ENCODE measurements around the gene PHC2. TPM values are rescaled to one million over a fixed set of nuclear protein-coding genes. Genes with fewer than 3 reads are reported as not detected.

Gene PHC2
- total RNA-seq, 1 donor from 2014 or later: 222 TPM

DNA sequence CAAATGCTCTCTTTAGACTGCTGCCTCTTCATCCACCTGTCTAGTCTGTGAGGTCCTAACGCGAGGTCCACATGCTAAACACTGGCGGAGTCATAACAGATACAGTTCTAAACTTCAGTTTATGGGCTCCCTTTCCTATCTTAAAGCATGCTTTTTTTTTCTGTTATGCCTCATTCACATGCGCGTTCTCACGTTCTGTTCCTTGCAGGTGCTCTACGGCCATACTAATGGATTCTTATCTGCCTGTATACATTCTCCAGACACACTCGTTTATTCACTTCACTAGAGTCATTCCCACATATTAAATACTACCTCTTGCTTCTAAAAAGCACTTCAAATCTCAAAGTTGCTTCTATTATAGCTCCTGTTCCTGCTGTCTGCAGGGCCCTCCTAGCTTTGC lies 38.7 kb downstream of the PHC2 start:
- Histone ChIP-seq H3K36me3 (no peaks in the 10 kb centered on the region), H3K9me3 (no peaks in the 10 kb centered on the region), H3K4me1 (peaks cover 0 to 6% of the 10 kb centered on the region in 2 donors), H3K27me3 (no peaks in the 10 kb centered on the region), H3K27ac (no peak overlapping the region), H3K4me3 (no peak overlapping the region)
- DNase-seq (ENCODE audit: low spot score in 2 of 2): no peak
- intact Hi-C loops (cut with DNase I): no loop called here
- TF ChIP-seq, protein P1, sequence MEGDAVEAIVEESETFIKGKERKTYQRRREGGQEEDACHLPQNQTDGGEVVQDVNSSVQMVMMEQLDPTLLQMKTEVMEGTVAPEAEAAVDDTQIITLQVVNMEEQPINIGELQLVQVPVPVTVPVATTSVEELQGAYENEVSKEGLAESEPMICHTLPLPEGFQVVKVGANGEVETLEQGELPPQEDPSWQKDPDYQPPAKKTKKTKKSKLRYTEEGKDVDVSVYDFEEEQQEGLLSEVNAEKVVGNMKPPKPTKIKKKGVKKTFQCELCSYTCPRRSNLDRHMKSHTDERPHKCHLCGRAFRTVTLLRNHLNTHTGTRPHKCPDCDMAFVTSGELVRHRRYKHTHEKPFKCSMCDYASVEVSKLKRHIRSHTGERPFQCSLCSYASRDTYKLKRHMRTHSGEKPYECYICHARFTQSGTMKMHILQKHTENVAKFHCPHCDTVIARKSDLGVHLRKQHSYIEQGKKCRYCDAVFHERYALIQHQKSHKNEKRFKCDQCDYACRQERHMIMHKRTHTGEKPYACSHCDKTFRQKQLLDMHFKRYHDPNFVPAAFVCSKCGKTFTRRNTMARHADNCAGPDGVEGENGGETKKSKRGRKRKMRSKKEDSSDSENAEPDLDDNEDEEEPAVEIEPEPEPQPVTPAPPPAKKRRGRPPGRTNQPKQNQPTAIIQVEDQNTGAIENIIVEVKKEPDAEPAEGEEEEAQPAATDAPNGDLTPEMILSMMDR (IDR thresholded peaks at IDR 0.05): no peak

DNA sequence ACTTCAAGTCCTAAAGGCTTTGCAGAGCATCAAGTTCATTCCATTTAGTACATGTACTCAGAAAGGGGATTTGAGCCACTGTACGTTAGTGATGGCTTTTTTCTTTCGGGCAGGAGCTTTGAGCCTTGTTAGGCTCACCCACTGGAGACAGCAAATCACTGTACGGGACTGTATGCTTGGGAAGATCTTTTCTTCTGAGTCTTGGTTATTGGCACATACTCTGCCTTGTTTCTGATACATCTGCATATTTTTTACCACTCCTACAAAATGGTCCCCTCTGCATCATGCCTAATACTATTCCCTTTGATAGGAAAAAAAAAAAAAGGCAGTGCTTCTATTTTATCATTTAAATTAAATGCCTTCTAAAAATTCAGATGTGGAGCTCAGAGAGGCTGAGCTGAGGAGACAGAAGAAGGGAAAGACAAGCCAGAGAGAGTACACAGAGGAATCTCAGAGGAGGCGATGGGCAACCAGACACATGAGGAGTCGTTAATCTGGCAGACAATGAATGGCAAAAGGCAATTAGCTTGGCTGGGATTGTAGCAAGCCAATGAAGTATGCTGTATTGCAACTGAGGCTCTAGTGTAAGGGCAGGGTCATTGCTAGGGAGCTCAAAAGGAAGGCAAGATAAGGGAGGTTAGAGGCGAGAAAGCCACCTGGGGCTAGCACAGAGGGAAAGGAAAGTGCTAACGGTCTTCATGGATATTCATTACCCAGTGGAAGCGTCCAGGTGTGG lies 39.4 kb downstream of the PHC2 start:
- Histone ChIP-seq H3K36me3 (no peaks in the 10 kb centered on the region), H3K27ac (no peak overlapping the region), H3K27me3 (no peaks in the 10 kb centered on the region), H3K9me3 (no peaks in the 10 kb centered on the region), H3K4me1 (peaks cover 0 to 6% of the 10 kb centered on the region in 2 donors), H3K4me3 (no peak overlapping the region)
- TF ChIP-seq, protein P1 (IDR thresholded peaks at IDR 0.05): no peak
- DNase-seq (ENCODE audit: low spot score in 2 of 2): no peak
- intact Hi-C loops (cut with DNase I): no loop called here

DNA sequence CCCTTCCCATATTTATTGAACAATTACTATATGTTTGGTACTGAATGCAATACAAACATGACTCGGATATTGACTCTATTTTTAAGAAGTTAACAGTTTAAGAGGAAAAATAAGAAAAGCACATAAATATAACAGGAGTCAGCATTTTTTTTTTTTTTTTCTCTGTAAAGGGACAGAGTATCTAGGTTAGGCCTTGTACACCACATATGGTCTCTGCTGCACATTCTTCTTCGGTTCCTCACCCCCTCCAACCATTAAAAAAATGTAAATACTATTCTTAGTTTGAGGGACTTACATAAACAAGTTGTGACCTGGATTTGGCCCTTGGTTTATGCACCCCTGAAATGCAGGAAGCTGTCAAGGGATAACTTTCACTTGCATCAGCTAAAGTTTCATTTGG lies 40.4 kb downstream of the PHC2 start:
- Histone ChIP-seq H3K36me3 (no peaks in the 10 kb centered on the region), H3K27ac (no peak overlapping the region), H3K4me1 (peaks cover 0 to 6% of the 10 kb centered on the region in 2 donors), H3K4me3 (no peak overlapping the region), H3K27me3 (no peaks in the 10 kb centered on the region), H3K9me3 (no peaks in the 10 kb centered on the region)
- no peak for DNase-seq (ENCODE audit: low spot score in 2 of 2)
- intact Hi-C loops (cut with DNase I): no loop called here
- TF ChIP-seq, protein P1 (IDR thresholded peaks at IDR 0.05): no peak

DNA sequence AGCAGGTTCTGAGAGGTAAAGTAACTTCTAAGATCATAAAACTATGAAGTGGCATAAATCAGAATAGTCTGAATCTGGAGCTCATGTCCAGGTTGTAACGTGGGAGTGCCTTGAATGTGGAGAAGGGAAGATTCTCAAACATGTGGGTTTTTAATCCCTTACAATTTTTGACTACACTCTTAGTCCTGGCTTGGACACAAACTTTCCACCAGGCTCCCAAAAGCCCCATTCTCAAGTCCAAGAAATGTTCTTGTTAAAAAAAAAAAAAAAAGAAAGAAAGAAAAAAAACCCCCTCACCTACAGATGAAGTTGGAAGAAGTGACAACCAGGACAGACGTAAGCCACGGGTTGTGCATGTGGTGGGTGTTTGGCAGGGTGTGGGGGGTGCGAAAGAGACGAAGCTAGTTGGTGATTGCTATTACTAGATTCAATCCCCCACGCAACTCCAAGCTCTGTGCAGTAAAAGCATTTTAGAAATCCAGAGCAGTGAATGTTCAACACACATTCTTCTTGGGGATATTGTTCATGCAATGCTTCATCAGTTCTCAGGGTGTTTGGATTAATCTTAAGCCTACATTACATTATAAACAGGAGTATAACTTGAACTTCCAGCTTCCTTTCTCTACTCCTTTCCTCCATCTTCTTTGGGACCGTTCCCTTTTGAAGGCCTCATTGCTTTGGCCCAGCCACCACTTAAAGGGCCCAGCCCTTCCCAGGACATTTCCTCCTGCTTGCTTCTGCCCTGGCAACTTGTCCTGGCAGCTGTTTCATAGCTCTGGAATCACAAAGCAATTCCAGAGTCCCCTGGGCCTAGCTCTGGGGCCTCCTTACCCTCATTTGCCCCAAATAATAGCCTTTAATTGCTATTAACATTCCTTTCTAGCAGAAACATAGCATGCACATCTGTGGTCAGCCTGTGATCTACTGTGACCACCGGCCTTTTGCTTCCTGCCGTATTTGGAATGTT lies 41.8 kb downstream of the PHC2 start:
- Histone ChIP-seq H3K36me3 (no peaks in the 10 kb centered on the region), H3K27me3 (no peaks in the 10 kb centered on the region), H3K4me1 (peaks cover 2 to 3% of the 10 kb centered on the region in 2 donors), H3K9me3 (no peaks in the 10 kb centered on the region), H3K27ac (peak overlapping the region; percentile 39 to 54), H3K4me3 (no peak overlapping the region)
- DNase-seq (ENCODE audit: low spot score in 2 of 2): no peak
- TF ChIP-seq, protein P1 (IDR thresholded peaks at IDR 0.05): no peak
- intact Hi-C loops (cut with DNase I): no loop called here

DNA sequence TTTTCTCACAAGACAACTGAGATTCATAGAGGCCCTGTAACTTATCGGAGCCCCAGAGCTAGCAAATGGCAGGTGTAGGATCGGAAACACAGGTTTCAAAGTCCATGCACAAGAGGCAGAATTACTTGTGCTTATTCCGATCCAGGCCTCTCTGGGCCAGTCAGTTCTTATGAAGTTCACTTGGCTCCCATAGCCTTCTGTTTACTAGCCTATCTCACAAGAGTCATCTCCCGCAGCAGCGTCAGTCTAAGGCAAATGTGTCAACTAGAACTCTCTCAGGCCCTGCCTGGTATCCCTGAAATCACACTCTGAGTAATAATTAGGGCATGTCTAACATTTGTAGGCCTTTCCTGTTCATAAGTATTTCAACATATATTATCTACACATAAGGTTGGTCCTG lies 43.3 kb downstream of the PHC2 start:
- no peak overlapping the region for H3K4me3 ChIP-seq
- intact Hi-C loops (cut with DNase I): no loop called here
- H3K27me3 ChIP-seq: no peaks in the 10 kb centered on the region
- no peaks in the 10 kb centered on the region for H3K9me3 ChIP-seq
- no peaks in the 10 kb centered on the region for H3K36me3 ChIP-seq
- TF ChIP-seq, protein P1 (IDR thresholded peaks at IDR 0.05): no peak
- H3K27ac ChIP-seq: no peak overlapping the region
- H3K4me1 ChIP-seq: peaks cover 3 to 6% of the 10 kb centered on the region in 2 donors
- DNase-seq (ENCODE audit: low spot score in 2 of 2): no peak

Data from ascending aorta (tissue), 2 donors.